ENCODE measurements around the gene TCF20. TPM values are rescaled to one million over a fixed set of nuclear protein-coding genes. Genes with fewer than 3 reads are reported as not detected.

TCF20 gene
- total RNA-seq, 4 donors from 2014 or later: 17.4 to 28.8 (median 24.7) TPM

GRCh38 chr22:42277988-42278776, 7.7 kb upstream of the TCF20 start:
- Histone ChIP-seq H3K27me3 (peaks cover 0 to 4% of the 10 kb centered on the region in 2 donors), H3K4me1 (peaks cover 0 to 10% (median 4%) of the 10 kb centered on the region in 4 donors), H3K27ac (no peak overlapping the region), H3K36me3 (no peaks in the 10 kb centered on the region), H3K4me3 (no peak overlapping the region), H3K9me3 (no peaks in the 10 kb centered on the region)
- DNase-seq (ENCODE audit: low spot score in 2 of 2): peak in 1 of 2 donors; percentile 31
- no peak for TF ChIP-seq EP300 (IDR thresholded peaks at IDR 0.05)
- TF ChIP-seq, protein P1, sequence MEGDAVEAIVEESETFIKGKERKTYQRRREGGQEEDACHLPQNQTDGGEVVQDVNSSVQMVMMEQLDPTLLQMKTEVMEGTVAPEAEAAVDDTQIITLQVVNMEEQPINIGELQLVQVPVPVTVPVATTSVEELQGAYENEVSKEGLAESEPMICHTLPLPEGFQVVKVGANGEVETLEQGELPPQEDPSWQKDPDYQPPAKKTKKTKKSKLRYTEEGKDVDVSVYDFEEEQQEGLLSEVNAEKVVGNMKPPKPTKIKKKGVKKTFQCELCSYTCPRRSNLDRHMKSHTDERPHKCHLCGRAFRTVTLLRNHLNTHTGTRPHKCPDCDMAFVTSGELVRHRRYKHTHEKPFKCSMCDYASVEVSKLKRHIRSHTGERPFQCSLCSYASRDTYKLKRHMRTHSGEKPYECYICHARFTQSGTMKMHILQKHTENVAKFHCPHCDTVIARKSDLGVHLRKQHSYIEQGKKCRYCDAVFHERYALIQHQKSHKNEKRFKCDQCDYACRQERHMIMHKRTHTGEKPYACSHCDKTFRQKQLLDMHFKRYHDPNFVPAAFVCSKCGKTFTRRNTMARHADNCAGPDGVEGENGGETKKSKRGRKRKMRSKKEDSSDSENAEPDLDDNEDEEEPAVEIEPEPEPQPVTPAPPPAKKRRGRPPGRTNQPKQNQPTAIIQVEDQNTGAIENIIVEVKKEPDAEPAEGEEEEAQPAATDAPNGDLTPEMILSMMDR (IDR thresholded peaks at IDR 0.05): peak in 2 of 5 experiments; percentile 18 to 31
- WGBS, 2 donors: 62 to 64% methylated on average over 21 of the region's 21 CpGs

GRCh38 chr22:42277232-42277753, 6.8 kb upstream of the TCF20 start:
- peaks cover 0 to 1% (median 0%) of the 10 kb centered on the region in 4 donors for H3K4me1 ChIP-seq
- H3K4me3 ChIP-seq: no peak overlapping the region
- H3K27me3 ChIP-seq: no peaks in the 10 kb centered on the region
- TF ChIP-seq, protein P1 (IDR thresholded peaks at IDR 0.05): no peak
- no peak for TF ChIP-seq POLR2A (IDR thresholded peaks at IDR 0.05)
- no peak for TF ChIP-seq EP300 (IDR thresholded peaks at IDR 0.05)
- WGBS, 2 donors: 95 to 96% methylated on average over 4 of the region's 4 CpGs
- no peaks in the 10 kb centered on the region for H3K9me3 ChIP-seq
- DNase-seq (ENCODE audit: low spot score in 2 of 2): no peak
- H3K27ac ChIP-seq: no peak overlapping the region
- H3K36me3 ChIP-seq: no peaks in the 10 kb centered on the region

DNA sequence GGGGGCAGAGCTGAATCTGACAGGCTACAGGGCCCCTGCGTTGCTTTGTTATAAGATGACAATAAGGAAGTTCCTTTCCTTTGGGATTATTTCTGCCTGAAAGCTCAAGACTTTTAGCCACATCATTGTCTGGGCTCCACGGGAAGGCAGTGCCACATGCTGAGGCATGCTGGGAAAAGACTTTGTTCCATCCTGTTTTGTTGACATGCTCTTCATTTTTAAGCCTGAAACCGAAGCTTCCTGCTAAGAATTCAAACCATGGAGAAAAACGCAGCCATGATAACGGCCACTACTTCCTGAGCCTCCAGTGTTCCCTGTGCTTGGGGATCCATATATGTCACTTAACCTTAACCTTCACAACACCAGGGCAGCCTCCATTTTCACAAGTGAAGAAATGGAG, 5.5 kb upstream of the TCF20 start:
- no peaks in the 10 kb centered on the region for H3K36me3 ChIP-seq
- DNase-seq (ENCODE audit: low spot score in 2 of 2): no peak
- H3K4me3 ChIP-seq: no peak overlapping the region
- TF ChIP-seq EP300 (IDR thresholded peaks at IDR 0.05): no peak
- TF ChIP-seq POLR2A (IDR thresholded peaks at IDR 0.05): no peak
- TF ChIP-seq, protein P1 (IDR thresholded peaks at IDR 0.05): no peak
- H3K27ac ChIP-seq: no peak overlapping the region
- peaks cover 0 to 2% (median 0%) of the 10 kb centered on the region in 4 donors for H3K4me1 ChIP-seq
- 45 to 58% methylated on average over 5 of the region's 5 CpGs for WGBS, 2 donors
- no peaks in the 10 kb centered on the region for H3K27me3 ChIP-seq
- H3K9me3 ChIP-seq: no peaks in the 10 kb centered on the region

GRCh38 chr22:42275176-42275575, 4.7 kb upstream of the TCF20 start:
- no peaks in the 10 kb centered on the region for H3K36me3 ChIP-seq
- no peak overlapping the region for H3K4me3 ChIP-seq
- 91 to 92% methylated on average over 12 to 13 of the region's 13 CpGs for WGBS, 2 donors

More at GRCh38 chr22:42275176-42275575, 4.7 kb upstream of the TCF20 start:
- Histone ChIP-seq H3K27ac (no peak overlapping the region), H3K9me3 (no peaks in the 10 kb centered on the region), H3K27me3 (no peaks in the 10 kb centered on the region), H3K4me1 (peaks cover 0 to 6% (median 0%) of the 10 kb centered on the region in 4 donors)
- TF ChIP-seq EP300 (IDR thresholded peaks at IDR 0.05) (no peak), POLR2A (IDR thresholded peaks at IDR 0.05) (no peak)
- TF ChIP-seq, protein P1 (IDR thresholded peaks at IDR 0.05): no peak
- no peak for DNase-seq (ENCODE audit: low spot score in 2 of 2)

Data from tibial nerve (tissue), 4 donors.